Gastrocnemius medialis (tissue), 4 donors: ENCODE data around the gene SH3YL1.

Experiments
- CTCF ChIP-seq, 5 experiments: fragments of 450-650 bp in 3 of 5; fragments of 200-600 bp in 2 of 5; sonication (generic) in 2 of 5; IDR thresholded peaks in 4 of 5; conservative IDR thresholded peaks in 1 of 5; 1 replicate in 4 of 5; 2 replicates in 1 of 5; pipeline ENCODE4 v1.5.1; 2016 to 2019; ENCODE audit warnings: antibody characterized with exemption in 5 of 5, mild to moderate bottlenecking in 3 of 5, moderate library complexity in 3 of 5
- POLR2A ChIP-seq, 2 donors: fragments of 450-650 bp; IDR thresholded peaks; one replicate each; pipeline ENCODE4 v1.6.1; 2017; ENCODE audit warnings: antibody characterized with exemption in 2 of 2, mild to moderate bottlenecking in 2 of 2, moderate library complexity in 2 of 2

- TF ChIP-seq CTCF (IDR thresholded peaks at IDR 0.05 in 4 of 5, conservative IDR thresholded peaks at IDR 0.05 in 1 of 5), result no peak
- no peak for TF ChIP-seq POLR2A (IDR thresholded peaks at IDR 0.05)
These were observed 31.3 kb upstream of the SH3YL1 start for GRCh38 chr2:295090-295489.
